Effector memory CD4-positive, alpha-beta T cell (primary cell): ENCODE results near the gene KCTD2.
"Not testable (repeated sequence)": the region's sequence is repeated elsewhere in the genome, so short reads cannot be mapped to it uniquely, and the experiment has no call there.

ENCODE experiments used
- DNase-seq, 3 donors: peaks; one replicate each; pipeline ENCODE4 v3.0.0-alpha.2; 2020
- H3K27ac ChIP-seq: 2 replicates; pipeline ENCODE4 v1.7.0; 2013; ENCODE audit warnings: mild to moderate bottlenecking, low read length, moderate library complexity; ENCODE audit not compliant: insufficient read depth, poor library complexity, severe bottlenecking
- H3K27me3 ChIP-seq: replicated peaks from 2 replicates; pipeline ENCODE4 v1.7.0; 2013; ENCODE audit warnings: mild to moderate bottlenecking, low read length; ENCODE audit not compliant: insufficient read depth, control insufficient read depth, poor library complexity, severe bottlenecking
- H3K36me3 ChIP-seq: 2 replicates; pipeline ENCODE4 v1.7.0; 2013; ENCODE audit warnings: mild to moderate bottlenecking, low read length, moderate library complexity; ENCODE audit not compliant: control insufficient read depth, insufficient read depth
- H3K4me1 ChIP-seq: 2 replicates; pipeline ENCODE4 v1.7.0; 2013; ENCODE audit warnings: low read length, mild to moderate bottlenecking; ENCODE audit not compliant: control insufficient read depth, insufficient read depth, poor library complexity, severe bottlenecking
- H3K4me3 ChIP-seq: 2 replicates; pipeline ENCODE4 v1.7.0; 2013; ENCODE audit warnings: low read length, low read depth, mild to moderate bottlenecking; ENCODE audit not compliant: insufficient read depth, poor library complexity, severe bottlenecking
- H3K9me3 ChIP-seq: 2 replicates; pipeline ENCODE4 v1.7.0; 2013; ENCODE audit warnings: mild to moderate bottlenecking, low read length, moderate library complexity; ENCODE audit not compliant: control insufficient read depth

The KCTD2 gene

DNA sequence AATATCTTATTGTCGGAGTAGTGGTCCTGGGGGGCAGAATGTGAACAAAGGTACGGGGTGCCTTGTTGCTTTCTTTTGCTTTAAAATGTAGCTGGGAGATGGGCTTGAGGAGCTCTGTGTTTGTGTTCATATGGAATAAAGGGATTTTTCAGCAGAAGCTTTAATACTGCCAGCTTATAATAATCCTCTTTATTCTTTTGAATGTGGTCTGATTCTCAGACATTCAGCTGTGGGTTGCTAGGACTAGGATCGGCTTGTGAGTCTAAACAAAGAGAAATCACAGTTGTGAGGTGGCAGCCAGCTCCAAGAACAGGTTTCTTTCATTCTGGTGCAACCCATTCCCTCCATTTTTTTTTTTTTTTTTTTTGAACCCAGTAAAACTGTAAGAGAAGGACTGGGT is 27.3 kb upstream of the KCTD2 start:
- Histone ChIP-seq H3K36me3 (peaks cover 52% of the 10 kb centered on the region), H3K9me3 (no peaks in the 10 kb centered on the region), H3K27ac (no peak overlapping the region), H3K27me3 (no peaks in the 10 kb centered on the region), H3K4me3 (no peak overlapping the region), H3K4me1 (no peaks in the 10 kb centered on the region)
- DNase-seq = no peak

DNA sequence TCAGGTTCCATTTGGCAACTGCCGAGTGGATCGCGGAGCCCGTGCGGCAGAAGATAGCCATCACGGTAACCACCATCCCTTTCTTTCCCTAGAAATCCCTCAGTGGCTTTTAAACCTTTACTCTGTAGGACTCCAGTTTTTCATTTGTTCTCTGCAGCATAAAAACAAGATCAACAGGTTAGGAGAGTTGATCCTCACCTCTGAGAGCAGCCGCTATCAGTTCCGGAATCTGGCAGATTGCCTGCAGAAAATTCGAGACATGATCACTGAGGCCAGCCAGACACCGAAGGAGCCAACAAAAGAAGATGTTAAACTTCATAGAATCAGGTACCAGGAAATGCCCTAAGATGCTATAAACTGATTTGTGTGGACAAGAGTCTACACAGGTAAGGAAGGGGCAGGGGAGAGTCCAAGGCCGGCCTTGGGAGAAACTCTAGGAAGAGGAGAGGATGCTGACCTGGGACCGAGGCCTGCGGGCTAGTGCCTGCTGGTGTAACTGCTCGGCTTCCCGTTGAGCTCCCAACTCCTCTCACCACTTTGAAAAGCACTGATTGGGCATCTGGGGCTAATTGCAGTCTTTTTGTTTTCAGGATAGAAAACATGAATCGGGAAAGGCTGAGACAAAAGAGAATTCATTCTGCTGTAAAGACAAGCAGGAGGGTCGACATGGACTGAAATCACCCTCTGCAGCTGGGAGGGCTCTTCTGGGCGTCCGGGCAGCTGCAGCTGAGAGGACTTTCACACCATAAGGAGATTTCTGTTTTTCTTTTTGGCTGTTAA is 26.5 kb upstream of the KCTD2 start:
- H3K9me3 ChIP-seq = no peaks in the 10 kb centered on the region
- H3K36me3 ChIP-seq = peaks cover 52% of the 10 kb centered on the region
- H3K27me3 ChIP-seq = no peaks in the 10 kb centered on the region
- H3K4me3 ChIP-seq = no peak overlapping the region
- no peak overlapping the region for H3K27ac ChIP-seq
- H3K4me1 ChIP-seq = no peaks in the 10 kb centered on the region
- no peak for DNase-seq

DNA sequence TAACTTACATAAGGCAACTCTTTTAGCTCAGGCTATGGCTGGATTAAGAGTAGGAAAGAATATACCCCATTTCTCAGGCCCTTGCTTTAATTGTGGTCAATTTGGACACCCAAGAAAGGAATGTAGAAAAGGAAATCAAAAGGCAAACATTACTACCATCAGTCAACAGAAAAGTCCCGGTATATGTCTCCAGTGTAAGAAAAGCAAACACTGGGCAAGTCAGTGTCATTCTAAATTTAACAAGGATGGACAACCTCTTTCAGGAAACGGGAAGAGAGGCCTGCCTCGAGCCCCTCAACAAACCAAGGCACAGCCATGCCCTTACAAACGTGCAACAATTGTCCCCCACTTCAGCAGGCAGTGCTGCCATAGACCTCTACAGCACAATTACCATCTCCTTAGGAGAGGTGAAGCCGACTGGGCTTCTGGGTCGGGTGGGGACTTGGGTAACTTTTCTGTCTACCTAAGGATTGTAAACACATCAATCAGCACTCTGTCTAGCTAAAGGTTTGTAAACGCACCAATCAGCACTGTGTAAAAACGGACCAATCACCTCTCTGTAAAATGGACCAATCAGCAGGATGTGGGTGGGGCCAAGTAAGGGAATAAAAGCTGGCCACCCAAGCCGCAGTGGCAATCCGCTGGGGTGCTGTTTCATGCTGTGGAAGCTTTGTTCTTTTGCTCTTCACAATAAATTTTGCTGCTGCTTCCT is 22.2 kb upstream of the KCTD2 start:
- H3K27ac ChIP-seq = no peak overlapping the region
- DNase-seq = no peak
- no peaks in the 10 kb centered on the region for H3K27me3 ChIP-seq
- H3K4me3 ChIP-seq = no peak overlapping the region
- H3K36me3 ChIP-seq = peaks cover 25% of the 10 kb centered on the region
- no peaks in the 10 kb centered on the region for H3K4me1 ChIP-seq
- no peaks in the 10 kb centered on the region for H3K9me3 ChIP-seq

DNA sequence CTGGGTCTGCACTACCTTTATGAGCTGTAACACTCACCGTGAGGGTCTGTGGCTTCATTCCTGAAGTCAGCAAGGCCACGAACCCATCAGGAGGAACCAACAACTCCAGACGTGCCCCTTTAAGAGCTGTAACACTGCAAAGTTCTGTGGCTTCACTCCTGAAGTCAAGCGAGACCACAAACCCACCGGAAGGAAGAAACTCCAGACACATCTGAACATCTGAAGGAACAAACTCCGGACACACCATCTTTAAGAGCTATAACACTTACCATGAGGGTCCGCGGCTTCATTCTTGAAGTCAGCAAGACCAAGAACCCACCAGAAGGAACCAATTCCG is 21.7 kb upstream of the KCTD2 start:
- H3K36me3 ChIP-seq = peaks cover 20% of the 10 kb centered on the region
- not testable (repeated sequence) for H3K9me3 ChIP-seq, H3K27me3 ChIP-seq, H3K4me3 ChIP-seq, H3K27ac ChIP-seq, DNase-seq, H3K4me1 ChIP-seq

DNA sequence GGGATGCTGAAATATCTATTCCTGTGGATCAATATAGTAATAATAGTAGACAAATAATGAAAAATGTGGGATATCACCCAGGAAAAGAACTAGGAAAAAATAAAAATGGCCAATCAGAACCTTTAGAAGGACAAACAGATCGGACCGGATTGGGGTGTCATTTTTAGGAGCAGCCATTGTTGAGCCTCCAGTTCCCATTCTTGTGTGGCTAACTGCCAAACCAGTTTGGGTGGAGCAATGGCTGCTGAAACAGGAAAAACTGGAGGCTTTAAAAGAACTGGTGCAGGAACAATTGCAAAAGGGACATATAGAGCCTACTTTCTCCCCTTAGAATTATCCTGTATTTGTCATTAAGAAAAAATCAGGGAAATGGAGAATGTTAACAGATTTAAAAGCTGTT is 20.4 kb upstream of the KCTD2 start:
- not testable (repeated sequence) for DNase-seq, H3K4me1 ChIP-seq, H3K4me3 ChIP-seq, H3K27me3 ChIP-seq, H3K9me3 ChIP-seq, H3K36me3 ChIP-seq, H3K27ac ChIP-seq

DNA sequence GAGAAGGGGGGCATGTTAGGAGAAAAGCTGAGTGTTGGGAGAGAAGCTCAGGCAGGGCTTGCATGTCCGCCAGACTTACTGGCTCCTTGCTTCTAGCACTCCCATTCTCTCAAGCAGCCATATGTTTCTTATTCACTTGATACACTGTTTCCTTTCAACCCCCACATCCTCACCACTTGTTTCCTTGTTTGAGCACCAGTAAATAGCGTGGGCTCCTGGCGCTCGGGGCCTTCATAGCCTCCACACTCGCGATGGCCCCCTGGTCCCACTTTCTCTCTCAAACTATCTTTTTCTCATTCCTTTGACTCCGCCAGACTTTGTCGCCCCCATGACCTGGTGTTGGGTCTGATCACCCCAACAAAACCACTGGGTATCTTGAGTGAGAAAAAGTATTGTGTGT is 16.9 kb upstream of the KCTD2 start:
- Histone ChIP-seq H3K27me3 (no peaks in the 10 kb centered on the region), H3K9me3 (no peaks in the 10 kb centered on the region), H3K27ac (no peak overlapping the region), H3K36me3 (no peaks in the 10 kb centered on the region), H3K4me1 (peaks cover 28% of the 10 kb centered on the region), H3K4me3 (no peak overlapping the region)
- no peak for DNase-seq

DNA sequence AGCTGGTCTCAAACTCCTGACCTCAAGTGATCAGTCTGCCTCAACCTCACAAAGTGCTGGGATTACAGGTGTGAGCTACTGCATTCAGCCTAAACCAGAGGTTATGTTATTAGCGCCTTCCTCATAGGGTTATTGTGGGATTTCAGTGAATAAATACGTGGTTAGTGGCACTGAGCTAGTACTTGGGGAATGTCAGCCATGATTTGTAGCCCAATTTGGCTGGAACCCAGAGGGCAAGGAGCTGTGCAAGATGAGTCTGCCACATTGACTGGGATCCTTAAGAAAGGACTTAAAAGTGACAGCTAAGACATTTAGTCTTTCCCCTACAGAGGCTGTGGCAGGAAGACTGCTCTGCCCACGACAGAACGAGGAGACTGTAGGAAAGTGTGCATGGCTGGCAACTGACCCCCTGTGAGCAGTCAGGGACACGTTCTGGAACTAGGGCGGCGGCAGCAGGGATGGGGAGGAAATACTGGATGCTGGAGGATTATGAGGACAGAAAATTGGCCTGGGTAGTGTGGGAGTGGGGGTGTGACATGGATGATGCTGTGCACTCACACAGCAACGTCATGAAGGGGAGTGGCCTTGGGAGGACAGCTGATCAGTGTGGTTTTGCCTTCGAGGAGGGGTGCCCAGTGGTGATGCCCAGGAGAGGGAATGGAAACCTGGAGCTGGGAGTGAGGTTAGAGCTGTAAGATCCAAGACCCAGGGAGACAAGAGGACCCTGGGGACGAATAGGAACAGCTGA is 14.9 kb upstream of the KCTD2 start:
- H3K27ac ChIP-seq = peak overlapping the region; percentile 65
- DNase-seq = peak; percentile 33 to 53 (median 43)
- H3K9me3 ChIP-seq = no peaks in the 10 kb centered on the region
- no peaks in the 10 kb centered on the region for H3K27me3 ChIP-seq
- no peaks in the 10 kb centered on the region for H3K36me3 ChIP-seq
- H3K4me3 ChIP-seq = no peak overlapping the region
- H3K4me1 ChIP-seq = peaks cover 43% of the 10 kb centered on the region

DNA sequence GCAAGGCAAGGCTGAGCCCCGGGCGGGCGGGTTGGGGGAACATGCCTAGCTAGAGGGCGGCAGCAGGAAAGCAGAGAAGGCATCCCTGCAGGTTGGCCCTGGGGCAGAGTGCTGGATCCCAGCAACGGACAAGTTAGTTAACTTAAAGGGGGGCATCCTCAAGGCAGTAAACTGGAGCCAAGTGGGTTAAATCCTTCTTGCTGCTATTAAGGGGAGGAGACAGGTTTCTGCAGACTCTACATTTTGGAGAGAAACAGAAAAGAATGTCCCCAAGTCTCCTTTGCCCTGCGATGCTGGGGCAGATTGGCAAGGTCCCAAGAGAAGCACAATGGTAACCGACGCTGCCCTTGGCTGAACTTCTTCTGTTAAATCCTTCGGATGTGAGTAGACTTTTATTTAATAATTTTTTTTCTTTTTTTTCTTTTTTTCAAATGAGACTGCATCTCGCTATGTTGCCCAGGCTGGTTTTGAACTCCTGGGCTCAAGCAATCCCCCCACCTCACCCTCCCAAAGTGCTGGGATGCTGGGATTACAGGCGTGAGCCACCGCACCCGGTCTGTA is 14.2 kb upstream of the KCTD2 start:
- no peaks in the 10 kb centered on the region for H3K9me3 ChIP-seq
- H3K27ac ChIP-seq = peak overlapping the region; percentile 35
- no peak for DNase-seq
- H3K4me3 ChIP-seq = peak overlapping the region; percentile 57
- no peaks in the 10 kb centered on the region for H3K36me3 ChIP-seq
- H3K27me3 ChIP-seq = no peaks in the 10 kb centered on the region
- peaks cover 46% of the 10 kb centered on the region for H3K4me1 ChIP-seq

DNA sequence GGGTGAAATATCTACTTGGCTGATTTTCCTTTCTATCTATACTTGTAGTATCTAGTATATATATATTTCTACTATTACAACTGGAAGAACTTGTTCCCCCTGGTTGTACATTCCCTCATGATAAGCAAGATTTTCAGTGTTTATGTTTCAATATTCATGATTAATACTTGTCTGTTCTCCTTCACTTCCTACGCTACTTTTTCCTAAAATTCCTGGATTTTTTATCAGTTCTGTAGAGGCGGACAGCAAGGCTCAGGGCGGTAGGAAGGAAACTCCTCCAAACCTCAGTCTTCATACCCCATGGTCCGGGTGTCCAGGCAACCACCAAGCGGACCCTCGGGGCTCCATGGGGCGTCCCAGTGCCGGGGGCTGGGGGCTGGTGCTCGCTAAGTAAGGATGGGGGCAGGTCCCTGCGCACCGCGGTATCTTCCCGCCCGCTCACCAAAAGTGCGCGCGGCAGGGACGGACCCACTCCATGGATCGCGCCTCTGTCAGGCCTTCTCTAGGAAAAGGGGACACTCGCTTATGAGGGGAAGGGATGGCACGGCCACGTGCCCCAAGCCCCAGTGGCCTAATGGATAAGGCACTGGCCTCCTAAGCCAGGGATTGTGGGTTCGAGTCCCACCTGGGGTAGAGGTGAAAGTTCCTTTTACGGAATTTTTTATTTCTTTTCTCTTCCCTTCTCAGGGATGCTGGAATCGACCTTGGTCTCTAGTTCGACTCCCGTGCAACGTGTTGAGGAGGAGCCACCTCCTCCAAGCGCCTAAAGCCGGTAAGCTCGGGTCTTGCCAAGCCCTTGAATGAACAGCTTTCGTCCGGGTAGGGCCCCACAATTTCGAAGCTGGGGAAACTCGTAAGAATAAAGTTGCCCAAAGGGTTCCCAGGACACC is 13.4 kb upstream of the KCTD2 start:
- H3K27ac ChIP-seq = peak overlapping the region; percentile 35

More for the DNA sequence above, 13.4 kb upstream of the KCTD2 start:
- peak overlapping the region; percentile 57 for H3K4me3 ChIP-seq
- H3K4me1 ChIP-seq = peaks cover 46% of the 10 kb centered on the region
- peak; percentile 76 to 80 (median 78) for DNase-seq
- H3K27me3 ChIP-seq = no peaks in the 10 kb centered on the region
- no peaks in the 10 kb centered on the region for H3K9me3 ChIP-seq
- peaks cover 4% of the 10 kb centered on the region for H3K36me3 ChIP-seq
